ENCODE results near the gene NOSTRIN. TPM values are rescaled to one million over a fixed set of nuclear protein-coding genes. Genes with fewer than 3 reads are reported as not detected.
A peak's percentile ranks its signal among the peaks of the same experiment; 100 is the strongest.

The NOSTRIN gene
- polyA plus RNA-seq, 1 donor (not counting 4 experiments of a cell fraction or from before 2014, with no cell fraction given), result not detected

GRCh38 chr2:168895771-168896170, 93.3 kb downstream of the NOSTRIN start:
- Histone ChIP-seq H2AFZ (ENCODE audit: control insufficient read depth, low read length) (no peak overlapping the region), H3K9ac (ENCODE audit: control insufficient read depth, extremely low read depth, insufficient read depth, low read length) (no peak overlapping the region), H3K9me1 (ENCODE audit: control insufficient read depth, extremely low read depth, insufficient read depth, low read length) (no peaks in the 10 kb centered on the region), H3K4me1 (ENCODE audit: control insufficient read depth, extremely low read depth, insufficient read depth, low read length) (peaks cover under 1% of the 10 kb centered on the region), H3K27me3 (ENCODE audit: control insufficient read depth, extremely low read depth, insufficient read depth, low read length) (peaks cover 11% of the 10 kb centered on the region), H3K36me3 (ENCODE audit: control insufficient read depth in 2 of 2, extremely low read depth in 1 of 2, insufficient read depth in 2 of 2, low read length in 2 of 2) (no peaks in the 10 kb centered on the region), H4K20me1 (ENCODE audit: control insufficient read depth, extremely low read depth, insufficient read depth, low read length) (no peaks in the 10 kb centered on the region), H3K9me3 (ENCODE audit: control insufficient read depth, low read depth, low read length) (no peaks in the 10 kb centered on the region), H3K27ac (ENCODE audit: control insufficient read depth, insufficient read depth, low read length) (no peak overlapping the region), H3K79me2 (ENCODE audit: control insufficient read depth, insufficient read depth, low read length) (no peaks in the 10 kb centered on the region), H3K4me2 (ENCODE audit: control insufficient read depth, extremely low read depth, insufficient read depth, low read depth, low read length) (no peak overlapping the region), H3K4me3 (ENCODE audit: control insufficient read depth in 2 of 3, extremely low read depth in 1 of 3, insufficient read depth in 2 of 3, low read depth in 1 of 3, low read length in 3 of 3) (no peak overlapping the region)
- TF ChIP-seq EZH2 (IDR thresholded peaks at IDR 0.05; ENCODE audit: low read length), result no peak
- TF ChIP-seq, protein P1, sequence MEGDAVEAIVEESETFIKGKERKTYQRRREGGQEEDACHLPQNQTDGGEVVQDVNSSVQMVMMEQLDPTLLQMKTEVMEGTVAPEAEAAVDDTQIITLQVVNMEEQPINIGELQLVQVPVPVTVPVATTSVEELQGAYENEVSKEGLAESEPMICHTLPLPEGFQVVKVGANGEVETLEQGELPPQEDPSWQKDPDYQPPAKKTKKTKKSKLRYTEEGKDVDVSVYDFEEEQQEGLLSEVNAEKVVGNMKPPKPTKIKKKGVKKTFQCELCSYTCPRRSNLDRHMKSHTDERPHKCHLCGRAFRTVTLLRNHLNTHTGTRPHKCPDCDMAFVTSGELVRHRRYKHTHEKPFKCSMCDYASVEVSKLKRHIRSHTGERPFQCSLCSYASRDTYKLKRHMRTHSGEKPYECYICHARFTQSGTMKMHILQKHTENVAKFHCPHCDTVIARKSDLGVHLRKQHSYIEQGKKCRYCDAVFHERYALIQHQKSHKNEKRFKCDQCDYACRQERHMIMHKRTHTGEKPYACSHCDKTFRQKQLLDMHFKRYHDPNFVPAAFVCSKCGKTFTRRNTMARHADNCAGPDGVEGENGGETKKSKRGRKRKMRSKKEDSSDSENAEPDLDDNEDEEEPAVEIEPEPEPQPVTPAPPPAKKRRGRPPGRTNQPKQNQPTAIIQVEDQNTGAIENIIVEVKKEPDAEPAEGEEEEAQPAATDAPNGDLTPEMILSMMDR (optimal IDR thresholded peaks at IDR 0.05 in 1 of 3, IDR thresholded peaks at IDR 0.05 in 1 of 3, conservative IDR thresholded peaks at IDR 0.05 in 1 of 3; ENCODE audit: extremely low read depth in 1 of 3, insufficient read depth in 2 of 3, low read length in 3 of 3), result no peak
- dilution Hi-C loops (cut with MboI; ENCODE audit: extremely low pct_ligation_motif_present, low sequenced_read_pairs), result no loop called here
- no peak for DNase-seq (ENCODE audit: low read depth, low spot score)
- peak; percentile 36 for FAIRE-seq

GRCh38 chr2:168896783-168897182, 94.3 kb downstream of the NOSTRIN start:
- H3K9ac ChIP-seq (ENCODE audit: control insufficient read depth, extremely low read depth, insufficient read depth, low read length), result no peak overlapping the region
- no peak overlapping the region for H2AFZ ChIP-seq (ENCODE audit: control insufficient read depth, low read length)
- peaks cover 9% of the 10 kb centered on the region for H3K27me3 ChIP-seq (ENCODE audit: control insufficient read depth, extremely low read depth, insufficient read depth, low read length)
- no peak overlapping the region for H3K4me2 ChIP-seq (ENCODE audit: control insufficient read depth, extremely low read depth, insufficient read depth, low read depth, low read length)
- H4K20me1 ChIP-seq (ENCODE audit: control insufficient read depth, extremely low read depth, insufficient read depth, low read length), result no peaks in the 10 kb centered on the region
- no peaks in the 10 kb centered on the region for H3K36me3 ChIP-seq (ENCODE audit: control insufficient read depth in 2 of 2, extremely low read depth in 1 of 2, insufficient read depth in 2 of 2, low read length in 2 of 2)
- no peak for TF ChIP-seq EZH2 (IDR thresholded peaks at IDR 0.05; ENCODE audit: low read length)
- TF ChIP-seq, protein P1 (optimal IDR thresholded peaks at IDR 0.05 in 1 of 3, IDR thresholded peaks at IDR 0.05 in 1 of 3, conservative IDR thresholded peaks at IDR 0.05 in 1 of 3; ENCODE audit: extremely low read depth in 1 of 3, insufficient read depth in 2 of 3, low read length in 3 of 3), result no peak
- DNase-seq (ENCODE audit: low read depth, low spot score) (no peak), FAIRE-seq (peak; percentile 51)
- H3K4me3 ChIP-seq (ENCODE audit: control insufficient read depth in 2 of 3, extremely low read depth in 1 of 3, insufficient read depth in 2 of 3, low read depth in 1 of 3, low read length in 3 of 3), result no peak overlapping the region
- no peaks in the 10 kb centered on the region for H3K79me2 ChIP-seq (ENCODE audit: control insufficient read depth, insufficient read depth, low read length)
- dilution Hi-C loops (cut with MboI; ENCODE audit: extremely low pct_ligation_motif_present, low sequenced_read_pairs), result no loop called here
- H3K9me3 ChIP-seq (ENCODE audit: control insufficient read depth, low read depth, low read length), result no peaks in the 10 kb centered on the region
- no peaks in the 10 kb centered on the region for H3K9me1 ChIP-seq (ENCODE audit: control insufficient read depth, extremely low read depth, insufficient read depth, low read length)
- no peak overlapping the region for H3K27ac ChIP-seq (ENCODE audit: control insufficient read depth, insufficient read depth, low read length)
- H3K4me1 ChIP-seq (ENCODE audit: control insufficient read depth, extremely low read depth, insufficient read depth, low read length), result no peaks in the 10 kb centered on the region

Measured in keratinocyte (primary cell).